GM23338 (cell line): ENCODE measurements around the gene PPP1R3F.

Experiments used
- CREB1 ChIP-seq: fragments of 250-450 bp; sonication (Bioruptor Pico); IDR thresholded peaks from 2 replicates; pipeline ENCODE4 v1.5.0; 2020; ENCODE audit warnings: low read depth, mild to moderate bottlenecking, moderate library complexity
- CTCF ChIP-seq, 2 experiments: fragments of 200-600 bp in 1 of 2; sonication (generic) in 1 of 2; conservative IDR thresholded peaks; 2 replicates each; pipeline versions ENCODE4 v1.5.1 to v1.6.1; 2016 to 2017; ENCODE audit warnings: antibody characterized with exemption in 2 of 2, low read depth in 2 of 2, mild to moderate bottlenecking in 2 of 2, moderate library complexity in 1 of 2
- EZH2 ChIP-seq: fragments of 200-600 bp; sonication (generic); IDR thresholded peaks from one replicate; pipeline ENCODE4 v1.8.0; 2017; ENCODE audit warnings: antibody characterized with exemption, mild to moderate bottlenecking, low read depth; ENCODE audit not compliant: unreplicated experiment
- EZH2phosphoT487 ChIP-seq: fragments of 200-600 bp; sonication (generic); IDR thresholded peaks from one replicate; pipeline ENCODE4 v1.8.1; 2018; ENCODE audit warnings: antibody characterized with exemption; ENCODE audit not compliant: unreplicated experiment
- JUNB ChIP-seq: IDR thresholded peaks from one replicate; pipeline ENCODE4 v1.6.1; 2016; ENCODE audit warnings: antibody characterized with exemption; ENCODE audit not compliant: unreplicated experiment
- POLR2AphosphoS5 ChIP-seq: IDR thresholded peaks from 2 replicates; pipeline ENCODE4 v1.6.1; 2016; ENCODE audit warnings: antibody characterized with exemption, low read depth
- REST ChIP-seq: IDR thresholded peaks from one replicate; pipeline ENCODE4 v1.6.1; 2018; ENCODE audit warnings: antibody characterized with exemption; ENCODE audit not compliant: unreplicated experiment
- STAT1 ChIP-seq: IDR thresholded peaks from one replicate; pipeline ENCODE4 v1.6.1; 2016; ENCODE audit warnings: antibody characterized with exemption; ENCODE audit not compliant: unreplicated experiment
- ZNF114 ChIP-seq: fragments of 250-450 bp; sonication (Bioruptor Pico); IDR thresholded peaks from 2 replicates; pipeline ENCODE4 v1.5.0; 2020; ENCODE audit warnings: mild to moderate bottlenecking, moderate library complexity
- ZNF331 ChIP-seq: fragments of 250-450 bp; sonication (Bioruptor Pico); IDR thresholded peaks from 2 replicates; pipeline ENCODE4 v1.5.0; 2020; ENCODE audit warnings: low read depth, mild to moderate bottlenecking, moderate library complexity
- TF ChIP-seq, protein P1 (sequence below): IDR thresholded peaks from 2 replicates; pipeline ENCODE4 v1.6.1; 2016; ENCODE audit warnings: antibody characterized with exemption
- TF ChIP-seq, protein P2 (sequence below): fragments of 250-450 bp; sonication (Bioruptor Pico); IDR thresholded peaks from 2 replicates; pipeline ENCODE4 v1.5.0; 2020; ENCODE audit warnings: mild to moderate bottlenecking, moderate library complexity

GRCh38 chrX:49312176-49312575 lies 42.6 kb downstream of the PPP1R3F start:
- TF ChIP-seq CTCF (conservative IDR thresholded peaks at IDR 0.05; ENCODE audit: low read depth in 2 of 2) (no peak), REST (no peak), EZH2 (no peak), CREB1 (CRISPR knock-in tag) (no peak), EZH2phosphoT487 (no peak), POLR2AphosphoS5 (no peak), JUNB (no peak), ZNF114 (CRISPR knock-in tag) (no peak), STAT1 (no peak), ZNF331 (CRISPR knock-in tag) (no peak)
- TF ChIP-seq, protein P1, sequence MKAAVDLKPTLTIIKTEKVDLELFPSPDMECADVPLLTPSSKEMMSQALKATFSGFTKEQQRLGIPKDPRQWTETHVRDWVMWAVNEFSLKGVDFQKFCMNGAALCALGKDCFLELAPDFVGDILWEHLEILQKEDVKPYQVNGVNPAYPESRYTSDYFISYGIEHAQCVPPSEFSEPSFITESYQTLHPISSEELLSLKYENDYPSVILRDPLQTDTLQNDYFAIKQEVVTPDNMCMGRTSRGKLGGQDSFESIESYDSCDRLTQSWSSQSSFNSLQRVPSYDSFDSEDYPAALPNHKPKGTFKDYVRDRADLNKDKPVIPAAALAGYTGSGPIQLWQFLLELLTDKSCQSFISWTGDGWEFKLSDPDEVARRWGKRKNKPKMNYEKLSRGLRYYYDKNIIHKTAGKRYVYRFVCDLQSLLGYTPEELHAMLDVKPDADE: no peak
- TF ChIP-seq, protein P2, sequence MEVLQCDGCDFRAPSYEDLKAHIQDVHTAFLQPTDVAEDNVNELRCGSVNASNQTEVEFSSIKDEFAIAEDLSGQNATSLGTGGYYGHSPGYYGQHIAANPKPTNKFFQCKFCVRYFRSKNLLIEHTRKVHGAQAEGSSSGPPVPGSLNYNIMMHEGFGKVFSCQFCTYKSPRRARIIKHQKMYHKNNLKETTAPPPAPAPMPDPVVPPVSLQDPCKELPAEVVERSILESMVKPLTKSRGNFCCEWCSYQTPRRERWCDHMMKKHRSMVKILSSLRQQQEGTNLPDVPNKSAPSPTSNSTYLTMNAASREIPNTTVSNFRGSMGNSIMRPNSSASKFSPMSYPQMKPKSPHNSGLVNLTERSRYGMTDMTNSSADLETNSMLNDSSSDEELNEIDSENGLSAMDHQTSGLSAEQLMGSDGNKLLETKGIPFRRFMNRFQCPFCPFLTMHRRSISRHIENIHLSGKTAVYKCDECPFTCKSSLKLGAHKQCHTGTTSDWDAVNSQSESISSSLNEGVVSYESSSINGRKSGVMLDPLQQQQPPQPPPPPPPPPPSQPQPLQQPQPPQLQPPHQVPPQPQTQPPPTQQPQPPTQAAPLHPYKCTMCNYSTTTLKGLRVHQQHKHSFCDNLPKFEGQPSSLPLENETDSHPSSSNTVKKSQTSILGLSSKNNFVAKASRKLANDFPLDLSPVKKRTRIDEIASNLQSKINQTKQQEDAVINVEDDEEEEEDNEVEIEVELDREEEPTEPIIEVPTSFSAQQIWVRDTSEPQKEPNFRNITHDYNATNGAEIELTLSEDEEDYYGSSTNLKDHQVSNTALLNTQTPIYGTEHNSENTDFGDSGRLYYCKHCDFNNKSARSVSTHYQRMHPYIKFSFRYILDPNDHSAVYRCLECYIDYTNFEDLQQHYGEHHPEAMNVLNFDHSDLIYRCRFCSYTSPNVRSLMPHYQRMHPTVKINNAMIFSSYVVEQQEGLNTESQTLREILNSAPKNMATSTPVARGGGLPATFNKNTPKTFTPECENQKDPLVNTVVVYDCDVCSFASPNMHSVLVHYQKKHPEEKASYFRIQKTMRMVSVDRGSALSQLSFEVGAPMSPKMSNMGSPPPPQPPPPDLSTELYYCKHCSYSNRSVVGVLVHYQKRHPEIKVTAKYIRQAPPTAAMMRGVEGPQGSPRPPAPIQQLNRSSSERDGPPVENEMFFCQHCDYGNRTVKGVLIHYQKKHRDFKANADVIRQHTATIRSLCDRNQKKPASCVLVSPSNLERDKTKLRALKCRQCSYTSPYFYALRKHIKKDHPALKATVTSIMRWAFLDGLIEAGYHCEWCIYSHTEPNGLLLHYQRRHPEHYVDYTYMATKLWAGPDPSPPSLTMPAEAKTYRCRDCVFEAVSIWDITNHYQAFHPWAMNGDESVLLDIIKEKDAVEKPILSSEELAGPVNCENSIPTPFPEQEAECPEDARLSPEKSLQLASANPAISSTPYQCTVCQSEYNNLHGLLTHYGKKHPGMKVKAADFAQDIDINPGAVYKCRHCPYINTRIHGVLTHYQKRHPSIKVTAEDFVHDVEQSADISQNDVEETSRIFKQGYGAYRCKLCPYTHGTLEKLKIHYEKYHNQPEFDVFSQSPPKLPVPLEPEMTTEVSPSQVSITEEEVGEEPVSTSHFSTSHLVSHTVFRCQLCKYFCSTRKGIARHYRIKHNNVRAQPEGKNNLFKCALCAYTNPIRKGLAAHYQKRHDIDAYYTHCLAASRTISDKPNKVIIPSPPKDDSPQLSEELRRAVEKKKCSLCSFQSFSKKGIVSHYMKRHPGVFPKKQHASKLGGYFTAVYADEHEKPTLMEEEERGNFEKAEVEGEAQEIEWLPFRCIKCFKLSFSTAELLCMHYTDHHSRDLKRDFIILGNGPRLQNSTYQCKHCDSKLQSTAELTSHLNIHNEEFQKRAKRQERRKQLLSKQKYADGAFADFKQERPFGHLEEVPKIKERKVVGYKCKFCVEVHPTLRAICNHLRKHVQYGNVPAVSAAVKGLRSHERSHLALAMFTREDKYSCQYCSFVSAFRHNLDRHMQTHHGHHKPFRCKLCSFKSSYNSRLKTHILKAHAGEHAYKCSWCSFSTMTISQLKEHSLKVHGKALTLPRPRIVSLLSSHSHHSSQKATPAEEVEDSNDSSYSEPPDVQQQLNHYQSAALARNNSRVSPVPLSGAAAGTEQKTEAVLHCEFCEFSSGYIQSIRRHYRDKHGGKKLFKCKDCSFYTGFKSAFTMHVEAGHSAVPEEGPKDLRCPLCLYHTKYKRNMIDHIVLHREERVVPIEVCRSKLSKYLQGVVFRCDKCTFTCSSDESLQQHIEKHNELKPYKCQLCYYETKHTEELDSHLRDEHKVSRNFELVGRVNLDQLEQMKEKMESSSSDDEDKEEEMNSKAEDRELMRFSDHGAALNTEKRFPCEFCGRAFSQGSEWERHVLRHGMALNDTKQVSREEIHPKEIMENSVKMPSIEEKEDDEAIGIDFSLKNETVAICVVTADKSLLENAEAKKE: no peak
